ENCODE results near the gene DAPL1.

- TF ChIP-seq CTCF (IDR thresholded peaks at IDR 0.05): no peak
- no peak for TF ChIP-seq EZH2 (IDR thresholded peaks at IDR 0.05; ENCODE audit: borderline replicate concordance, insufficient read depth, low read depth, low read length, poor library complexity, severe bottlenecking)
Observed at GRCh38 chr2:158776231-158776630, 18.9 kb upstream of the DAPL1 start.

Measured in B cell (primary cell).